Measurements from ENCODE around the gene LTB.

DNA sequence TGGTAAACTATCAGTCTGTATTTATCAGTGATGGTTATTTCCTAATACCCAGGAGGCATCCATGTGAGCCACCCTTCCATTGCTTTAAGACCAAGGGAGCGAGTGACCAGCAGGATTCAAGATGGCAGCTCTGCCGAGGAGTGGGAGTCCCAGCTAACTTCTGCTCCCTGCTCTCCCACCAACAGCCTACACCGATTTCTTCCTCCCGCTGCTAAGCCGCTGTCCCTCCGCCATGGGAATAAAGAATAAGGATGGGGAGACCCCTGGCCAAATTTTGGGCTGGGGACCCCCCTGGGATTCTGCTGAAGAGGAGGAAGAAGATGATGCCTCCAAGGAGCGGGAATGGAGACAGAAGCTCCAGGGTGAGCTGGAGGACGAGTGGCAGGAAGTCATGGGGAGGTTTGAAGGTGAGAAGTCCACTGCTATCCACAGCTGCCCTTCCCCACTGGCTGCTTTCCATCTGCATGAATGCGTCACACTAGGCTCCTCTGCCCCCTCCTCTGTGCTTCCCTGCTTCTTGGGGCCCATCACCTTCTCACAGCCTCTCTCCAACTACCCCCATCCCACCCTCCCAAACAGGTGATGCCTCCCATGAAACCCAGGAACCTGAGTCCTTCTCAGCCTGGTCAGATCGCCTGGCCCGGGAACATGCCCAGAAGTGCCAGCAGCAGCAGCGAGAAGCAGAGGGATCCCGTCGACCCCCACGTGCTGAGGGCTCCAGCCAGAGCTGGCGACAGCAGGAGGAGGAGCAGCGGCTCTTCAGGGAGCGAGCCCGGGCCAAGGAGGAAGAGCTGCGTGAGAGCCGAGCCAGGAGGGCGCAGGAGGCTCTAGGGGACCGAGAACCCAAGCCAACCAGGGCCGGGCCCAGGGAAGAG lies 24.5 kb downstream of the LTB start:
- TF ChIP-seq LEF1 (IDR thresholded peaks at IDR 0.05; ENCODE audit: borderline replicate concordance) (no peak), FOXK2 (IDR thresholded peaks at IDR 0.05) (no peak), TARDBP (IDR thresholded peaks at IDR 0.05) (no peak), PKNOX1 (IDR thresholded peaks at IDR 0.05) (no peak)
